Fibroblast of skin of scalp (primary cell): ENCODE data around the gene CPA5.

ENCODE experiments used
- DNase-seq: peaks from one replicate; pipeline ENCODE4 v3.0.0-alpha.2; 2013

Gene CPA5

GRCh38 chr7:130332259-130333053 is 12.2 kb upstream of the CPA5 start:
- DNase-seq, result no peak

GRCh38 chr7:130333832-130334231 is 10.8 kb upstream of the CPA5 start:
- DNase-seq, result no peak

GRCh38 chr7:130334274-130334673 is 10.3 kb upstream of the CPA5 start:
- DNase-seq, result peak; percentile 32

- no peak for DNase-seq
These were observed 7.1 kb upstream of the CPA5 start for GRCh38 chr7:130337410-130337971.

GRCh38 chr7:130338233-130338632 is 6.4 kb upstream of the CPA5 start:
- DNase-seq, result no peak

GRCh38 chr7:130341882-130342281 is 2.7 kb upstream of the CPA5 start:
- DNase-seq, result no peak

- DNase-seq, result no peak
These were observed 1.8 kb upstream of the CPA5 start for GRCh38 chr7:130342701-130343380.

- DNase-seq, result no peak
These were observed 520 bp downstream of the CPA5 start for GRCh38 chr7:130345136-130345535.

- no peak for DNase-seq
These were observed 1.1 kb downstream of the CPA5 start for GRCh38 chr7:130345725-130346124.

GRCh38 chr7:130346177-130346905 is 1.7 kb downstream of the CPA5 start:
- DNase-seq, result no peak

- no peak for DNase-seq
These were observed 2.3 kb downstream of the CPA5 start for GRCh38 chr7:130346941-130347340.

- peak; percentile 69 for DNase-seq
These were observed 5.5 kb downstream of the CPA5 start for GRCh38 chr7:130349911-130350782.

GRCh38 chr7:130350945-130351790 is 6.6 kb downstream of the CPA5 start:
- no peak for DNase-seq

- no peak for DNase-seq
These were observed 7.1 kb downstream of the CPA5 start for GRCh38 chr7:130351791-130352090.

- DNase-seq, result peak; percentile 74
These were observed 7.8 kb downstream of the CPA5 start for GRCh38 chr7:130352194-130353074.

GRCh38 chr7:130353196-130353595 is 8.6 kb downstream of the CPA5 start:
- DNase-seq, result no peak

- DNase-seq, result peak; percentile 100
These were observed 11.7 kb downstream of the CPA5 start for GRCh38 chr7:130356121-130356875.

GRCh38 chr7:130356876-130357611 is 12.4 kb downstream of the CPA5 start:
- DNase-seq, result peak; percentile 60

- DNase-seq, result no peak
These were observed 13.9 kb downstream of the CPA5 start for GRCh38 chr7:130358471-130358870.
